DOHH2 (cell line): Measurements from ENCODE around the gene PHF2.

ENCODE experiments used
- H3F3A ChIP-seq: fragments of 200-600 bp; sonication (generic), shearing (Covaris generic); 2 replicates; pipeline ENCODE4 v1.6.0; 2016; ENCODE audit warnings: antibody characterized with exemption, mild to moderate bottlenecking; ENCODE audit not compliant: control insufficient read depth, insufficient read depth
- H3K27ac ChIP-seq: fragments of 200-600 bp; sonication (generic); 2 replicates; pipeline ENCODE4 v1.5.1; 2014; ENCODE audit warnings: low read depth, mild to moderate bottlenecking, low read length, moderate library complexity
- H3K27me3 ChIP-seq: fragments of 200-600 bp; sonication (generic); 2 replicates; pipeline ENCODE4 v1.6.1; 2014; ENCODE audit warnings: mild to moderate bottlenecking, low read length, mixed read lengths; ENCODE audit not compliant: control insufficient read depth
- H3K36me3 ChIP-seq: fragments of 200-600 bp; sonication (generic); 2 replicates; pipeline ENCODE4 v1.6.1; 2014; ENCODE audit warnings: mild to moderate bottlenecking, low read length, moderate library complexity, mixed read lengths; ENCODE audit not compliant: control insufficient read depth
- H3K4me1 ChIP-seq: fragments of 200-600 bp; sonication (generic); 2 replicates; pipeline ENCODE4 v1.6.1; 2014; ENCODE audit warnings: mild to moderate bottlenecking, low read length, mixed read lengths; ENCODE audit not compliant: control insufficient read depth
- H3K4me2 ChIP-seq: fragments of 200-600 bp; sonication (generic); 2 replicates; pipeline ENCODE4 v1.6.0; 2014; ENCODE audit warnings: mild to moderate bottlenecking, low read length, moderate library complexity
- H3K4me3 ChIP-seq: fragments of 200-600 bp; sonication (generic); 2 replicates; pipeline ENCODE4 v1.5.1; 2014; ENCODE audit warnings: mild to moderate bottlenecking, low read length, mixed read lengths
- H3K79me2 ChIP-seq: fragments of 200-600 bp; sonication (generic); 2 replicates; pipeline ENCODE4 v1.6.1; 2014; ENCODE audit warnings: mild to moderate bottlenecking, low read length, mixed read lengths; ENCODE audit not compliant: control insufficient read depth
- H3K9me2 ChIP-seq: fragments of 200-600 bp; sonication (generic); replicated peaks from 2 replicates; pipeline ENCODE4 v1.6.1; 2014; ENCODE audit warnings: mild to moderate bottlenecking, low read length, mixed read lengths; ENCODE audit not compliant: control insufficient read depth
- H3K9me3 ChIP-seq: fragments of 200-600 bp; sonication (generic); 2 replicates; pipeline ENCODE4 v1.6.1; 2014; ENCODE audit warnings: antibody characterized with exemption, low read length, mixed read lengths; ENCODE audit not compliant: control insufficient read depth, insufficient read depth
- H4K20me1 ChIP-seq: fragments of 200-600 bp; sonication (generic); 2 replicates; pipeline ENCODE4 v1.6.0; 2014; ENCODE audit warnings: low read depth, mild to moderate bottlenecking, antibody characterized with exemption, low read length, moderate library complexity; ENCODE audit not compliant: control insufficient read depth, insufficient read depth
- EZH2phosphoT487 ChIP-seq: fragments of 200-600 bp; sonication (generic); IDR thresholded peaks from 2 replicates; pipeline ENCODE4 v1.6.1; 2017; ENCODE audit warnings: borderline replicate concordance, mild to moderate bottlenecking, antibody characterized with exemption, low read length, moderate library complexity, mixed read lengths
- TF ChIP-seq, protein P1 (sequence below): fragments of 200-600 bp; sonication (generic); IDR thresholded peaks from one replicate; pipeline ENCODE4 v1.5.1; 2014; ENCODE audit warnings: antibody characterized with exemption, mild to moderate bottlenecking, low read depth, low read length; ENCODE audit not compliant: poor library complexity, severe bottlenecking

The PHF2 gene

DNA sequence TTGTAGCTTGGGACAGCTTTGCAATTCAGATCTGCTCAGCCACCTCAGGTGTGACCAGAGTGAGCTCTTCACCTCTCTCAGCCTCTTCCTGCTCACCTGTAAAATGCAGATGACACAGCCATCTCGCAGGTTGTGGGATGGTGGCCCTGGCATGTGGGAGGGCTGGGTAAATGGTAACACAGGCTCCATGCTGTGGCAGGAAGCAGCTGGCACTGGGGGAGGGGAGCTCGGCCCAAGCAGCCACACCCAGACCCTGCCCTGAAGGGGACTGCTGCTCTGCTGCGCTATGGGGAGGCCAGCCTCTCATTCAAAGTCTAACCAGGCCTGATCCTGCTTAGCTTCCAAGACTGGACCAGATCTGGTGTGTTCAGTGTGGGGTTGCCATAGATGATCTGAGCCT, 24.1 kb downstream of the PHF2 start:
- H3K4me1 ChIP-seq: peaks cover 10% of the 10 kb centered on the region; the same call in 1 of the 2 replicates
- H3K4me3 ChIP-seq: no peak overlapping the region
- H3K4me2 ChIP-seq: no peak overlapping the region
- no peak overlapping the region for H3K27ac ChIP-seq
- no peaks in the 10 kb centered on the region for H3K27me3 ChIP-seq
- no peaks in the 10 kb centered on the region for H3K9me2 ChIP-seq
- H3F3A ChIP-seq: no peaks in the 10 kb centered on the region
- 0 out of 2 replicates have a peak, but pooled peaks cover 7% of the 10 kb centered on the region for H4K20me1 ChIP-seq
- no peak for TF ChIP-seq EZH2phosphoT487
- TF ChIP-seq, protein P1, sequence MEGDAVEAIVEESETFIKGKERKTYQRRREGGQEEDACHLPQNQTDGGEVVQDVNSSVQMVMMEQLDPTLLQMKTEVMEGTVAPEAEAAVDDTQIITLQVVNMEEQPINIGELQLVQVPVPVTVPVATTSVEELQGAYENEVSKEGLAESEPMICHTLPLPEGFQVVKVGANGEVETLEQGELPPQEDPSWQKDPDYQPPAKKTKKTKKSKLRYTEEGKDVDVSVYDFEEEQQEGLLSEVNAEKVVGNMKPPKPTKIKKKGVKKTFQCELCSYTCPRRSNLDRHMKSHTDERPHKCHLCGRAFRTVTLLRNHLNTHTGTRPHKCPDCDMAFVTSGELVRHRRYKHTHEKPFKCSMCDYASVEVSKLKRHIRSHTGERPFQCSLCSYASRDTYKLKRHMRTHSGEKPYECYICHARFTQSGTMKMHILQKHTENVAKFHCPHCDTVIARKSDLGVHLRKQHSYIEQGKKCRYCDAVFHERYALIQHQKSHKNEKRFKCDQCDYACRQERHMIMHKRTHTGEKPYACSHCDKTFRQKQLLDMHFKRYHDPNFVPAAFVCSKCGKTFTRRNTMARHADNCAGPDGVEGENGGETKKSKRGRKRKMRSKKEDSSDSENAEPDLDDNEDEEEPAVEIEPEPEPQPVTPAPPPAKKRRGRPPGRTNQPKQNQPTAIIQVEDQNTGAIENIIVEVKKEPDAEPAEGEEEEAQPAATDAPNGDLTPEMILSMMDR: no peak
- no peaks in the 10 kb centered on the region for H3K9me3 ChIP-seq
- peaks cover 59% of the 10 kb centered on the region for H3K79me2 ChIP-seq
- no peaks in the 10 kb centered on the region for H3K36me3 ChIP-seq

DNA sequence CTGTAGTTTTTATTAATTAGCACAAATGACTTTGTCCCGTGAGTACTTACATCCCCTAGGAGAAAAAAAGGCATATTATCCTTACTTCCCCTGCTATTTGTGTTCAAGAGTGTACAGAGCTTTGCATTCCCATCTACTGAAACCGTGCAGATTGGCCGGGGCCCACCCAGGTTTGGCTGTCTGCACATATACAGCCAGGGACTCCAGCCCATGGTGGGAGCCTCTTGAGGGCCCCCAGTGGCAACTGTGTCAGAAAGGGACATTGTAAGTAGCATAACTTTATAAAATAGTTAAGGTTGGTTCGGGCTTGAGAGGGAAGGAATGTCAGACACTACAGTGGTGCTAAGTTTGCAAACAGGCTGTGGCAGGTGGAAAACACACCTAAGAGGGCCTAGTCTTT, 24.7 kb downstream of the PHF2 start:
- Histone ChIP-seq H3K9me3 (no peaks in the 10 kb centered on the region), H4K20me1 (0 out of 2 replicates have a peak, but pooled peaks cover 7% of the 10 kb centered on the region), H3K36me3 (no peaks in the 10 kb centered on the region), H3K4me2 (no peak overlapping the region), H3K4me1 (peaks cover 10% of the 10 kb centered on the region; the same call in 1 of the 2 replicates), H3K4me3 (no peak overlapping the region), H3K27me3 (no peaks in the 10 kb centered on the region), H3K9me2 (no peaks in the 10 kb centered on the region), H3F3A (no peaks in the 10 kb centered on the region), H3K79me2 (peaks cover 60% of the 10 kb centered on the region), H3K27ac (no peak overlapping the region)
- TF ChIP-seq, protein P1: no peak

DNA sequence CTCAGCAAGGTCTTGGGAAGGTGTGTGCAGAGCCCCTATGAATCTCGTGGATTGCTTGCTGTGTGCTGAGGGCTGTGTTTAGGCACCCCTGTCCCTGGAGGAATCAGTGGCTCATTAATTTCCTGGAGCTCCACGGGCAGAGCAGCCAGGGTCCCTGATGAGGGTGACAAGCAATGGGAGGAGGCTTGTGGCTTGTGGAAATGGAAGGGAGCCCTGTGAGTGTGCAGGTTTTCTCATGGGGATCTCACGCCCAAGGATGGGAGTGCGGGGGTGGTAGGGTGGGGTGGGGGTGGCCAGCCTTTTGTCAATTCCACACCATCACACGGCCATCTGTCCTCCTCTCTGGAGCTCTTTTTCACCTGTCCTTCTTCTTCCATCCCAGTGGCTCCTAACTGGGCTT, 25.3 kb downstream of the PHF2 start:
- H4K20me1 ChIP-seq: 0 out of 2 replicates have a peak, but pooled peaks cover 7% of the 10 kb centered on the region
- H3K36me3 ChIP-seq: no peaks in the 10 kb centered on the region
- H3K79me2 ChIP-seq: peaks cover 66% of the 10 kb centered on the region
- no peaks in the 10 kb centered on the region for H3K9me3 ChIP-seq
- no peaks in the 10 kb centered on the region for H3F3A ChIP-seq
- H3K9me2 ChIP-seq: no peaks in the 10 kb centered on the region
- TF ChIP-seq, protein P1: no peak
- H3K4me3 ChIP-seq: no peak overlapping the region
- peaks cover 10% of the 10 kb centered on the region; the same call in 1 of the 2 replicates for H3K4me1 ChIP-seq
- no peak overlapping the region for H3K4me2 ChIP-seq
- H3K27me3 ChIP-seq: no peaks in the 10 kb centered on the region
- no peak overlapping the region for H3K27ac ChIP-seq

DNA sequence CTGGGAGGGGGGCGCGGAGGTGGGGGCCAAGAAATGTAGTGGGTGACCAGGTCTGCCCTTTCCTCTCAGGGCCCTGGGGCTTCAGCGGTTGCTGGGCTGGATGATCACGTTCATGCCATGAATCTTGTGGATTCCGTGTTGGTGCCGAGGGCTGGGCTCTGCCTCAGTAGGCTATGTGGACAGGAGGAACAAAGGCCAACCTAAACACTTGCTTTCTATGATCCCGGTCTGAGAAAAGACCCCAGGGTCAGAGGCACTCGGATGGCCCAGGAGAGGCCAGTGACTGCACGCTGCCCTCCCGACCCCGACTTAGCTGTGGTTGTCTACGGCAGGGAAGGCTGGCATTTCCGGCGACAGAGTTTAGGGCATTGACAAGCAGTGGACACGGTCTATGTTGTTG, 26.6 kb downstream of the PHF2 start:
- Histone ChIP-seq H3K9me3 (no peaks in the 10 kb centered on the region), H3K27ac (no peak overlapping the region)

More for the DNA sequence above, 26.6 kb downstream of the PHF2 start:
- Histone ChIP-seq H3F3A (no peaks in the 10 kb centered on the region), H3K4me3 (no peak overlapping the region), H3K4me1 (peaks cover 10% of the 10 kb centered on the region; the same call in 1 of the 2 replicates), H3K9me2 (no peaks in the 10 kb centered on the region), H3K36me3 (no peaks in the 10 kb centered on the region), H4K20me1 (0 out of 2 replicates have a peak, but pooled peaks cover under 1% of the 10 kb centered on the region), H3K4me2 (no peak overlapping the region), H3K27me3 (no peaks in the 10 kb centered on the region), H3K79me2 (peaks cover 70% of the 10 kb centered on the region)
- TF ChIP-seq EZH2phosphoT487: no peak
- TF ChIP-seq, protein P1: no peak
